Fibroblast of villous mesenchyme (primary cell): ENCODE measurements around the gene ENOSF1. TPM values are rescaled to one million over a fixed set of nuclear protein-coding genes. Genes with fewer than 3 reads are reported as not detected.
"Not testable (repeated sequence)": the region's sequence is repeated elsewhere in the genome, so short reads cannot be mapped to it uniquely, and the experiment has no call there.

Experiments used
- DNase-seq: peaks from one replicate; pipeline ENCODE4 v3.0.0-alpha.2; 2010; ENCODE audit warnings: low read depth
- H3K4me3 ChIP-seq: 2 replicates; pipeline ENCODE4 v1.5.1; 2011; ENCODE audit warnings: low read depth, mild to moderate bottlenecking, low read length
- total RNA-seq: library from RNA; depleted of rRNA; stranded (reverse); fragments of >200 nt; gene quantifications from 2 replicates; pipeline ENCODE4 v1.2.3, GENCODE V29; 2012
- TF ChIP-seq, protein P1 (sequence below): IDR thresholded peaks from 2 replicates; pipeline ENCODE4 v1.5.1; 2012; ENCODE audit warnings: low read depth, mild to moderate bottlenecking, low read length; ENCODE audit not compliant: insufficient read depth

Gene ENOSF1
- total RNA-seq, 1 donor, result 31.1 TPM

DNA sequence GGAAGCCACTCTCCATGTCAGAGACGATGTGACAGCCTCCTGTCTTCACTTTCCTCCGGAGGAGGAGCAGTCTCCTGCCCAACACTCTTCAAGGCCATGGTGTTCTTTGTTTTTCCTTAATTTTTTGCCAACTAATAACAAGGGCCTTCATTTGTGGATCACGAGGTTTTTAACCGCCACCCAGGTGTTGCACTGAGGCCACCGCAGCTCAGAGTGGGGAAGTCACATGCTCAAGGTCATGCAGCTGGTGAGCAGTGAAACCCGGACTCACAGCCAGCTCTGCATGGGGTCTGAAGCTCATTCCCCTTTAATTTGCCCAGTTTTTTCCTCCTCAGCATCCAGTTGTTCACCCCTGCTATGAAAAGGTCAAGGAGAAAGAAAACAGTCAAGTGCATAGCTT lies 19.6 kb downstream of the ENOSF1 start:
- no peak overlapping the region for H3K4me3 ChIP-seq
- TF ChIP-seq, protein P1, sequence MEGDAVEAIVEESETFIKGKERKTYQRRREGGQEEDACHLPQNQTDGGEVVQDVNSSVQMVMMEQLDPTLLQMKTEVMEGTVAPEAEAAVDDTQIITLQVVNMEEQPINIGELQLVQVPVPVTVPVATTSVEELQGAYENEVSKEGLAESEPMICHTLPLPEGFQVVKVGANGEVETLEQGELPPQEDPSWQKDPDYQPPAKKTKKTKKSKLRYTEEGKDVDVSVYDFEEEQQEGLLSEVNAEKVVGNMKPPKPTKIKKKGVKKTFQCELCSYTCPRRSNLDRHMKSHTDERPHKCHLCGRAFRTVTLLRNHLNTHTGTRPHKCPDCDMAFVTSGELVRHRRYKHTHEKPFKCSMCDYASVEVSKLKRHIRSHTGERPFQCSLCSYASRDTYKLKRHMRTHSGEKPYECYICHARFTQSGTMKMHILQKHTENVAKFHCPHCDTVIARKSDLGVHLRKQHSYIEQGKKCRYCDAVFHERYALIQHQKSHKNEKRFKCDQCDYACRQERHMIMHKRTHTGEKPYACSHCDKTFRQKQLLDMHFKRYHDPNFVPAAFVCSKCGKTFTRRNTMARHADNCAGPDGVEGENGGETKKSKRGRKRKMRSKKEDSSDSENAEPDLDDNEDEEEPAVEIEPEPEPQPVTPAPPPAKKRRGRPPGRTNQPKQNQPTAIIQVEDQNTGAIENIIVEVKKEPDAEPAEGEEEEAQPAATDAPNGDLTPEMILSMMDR, result no peak
- DNase-seq, result no peak

DNA sequence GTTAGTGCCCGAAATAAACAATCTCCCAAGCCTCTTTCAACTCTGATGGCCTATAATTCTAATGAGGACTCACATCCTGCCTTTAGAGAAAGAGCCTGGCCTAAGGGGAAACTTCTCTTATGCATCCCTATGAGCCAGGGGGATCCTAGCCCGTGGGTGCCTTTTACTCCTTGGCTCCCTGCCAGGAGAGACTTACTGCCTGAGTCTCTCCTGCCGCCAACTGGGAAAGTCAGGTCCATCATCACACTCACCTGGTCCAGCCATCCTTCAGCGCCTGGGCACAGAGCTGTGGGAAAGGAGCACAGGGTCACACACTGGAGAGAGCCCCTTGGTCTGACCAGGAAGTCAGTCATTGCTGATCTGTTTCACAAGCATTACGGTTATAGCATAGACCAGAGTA lies 24.1 kb downstream of the ENOSF1 start:
- TF ChIP-seq, protein P1, result no peak
- DNase-seq, result no peak
- H3K4me3 ChIP-seq, result no peak overlapping the region

DNA sequence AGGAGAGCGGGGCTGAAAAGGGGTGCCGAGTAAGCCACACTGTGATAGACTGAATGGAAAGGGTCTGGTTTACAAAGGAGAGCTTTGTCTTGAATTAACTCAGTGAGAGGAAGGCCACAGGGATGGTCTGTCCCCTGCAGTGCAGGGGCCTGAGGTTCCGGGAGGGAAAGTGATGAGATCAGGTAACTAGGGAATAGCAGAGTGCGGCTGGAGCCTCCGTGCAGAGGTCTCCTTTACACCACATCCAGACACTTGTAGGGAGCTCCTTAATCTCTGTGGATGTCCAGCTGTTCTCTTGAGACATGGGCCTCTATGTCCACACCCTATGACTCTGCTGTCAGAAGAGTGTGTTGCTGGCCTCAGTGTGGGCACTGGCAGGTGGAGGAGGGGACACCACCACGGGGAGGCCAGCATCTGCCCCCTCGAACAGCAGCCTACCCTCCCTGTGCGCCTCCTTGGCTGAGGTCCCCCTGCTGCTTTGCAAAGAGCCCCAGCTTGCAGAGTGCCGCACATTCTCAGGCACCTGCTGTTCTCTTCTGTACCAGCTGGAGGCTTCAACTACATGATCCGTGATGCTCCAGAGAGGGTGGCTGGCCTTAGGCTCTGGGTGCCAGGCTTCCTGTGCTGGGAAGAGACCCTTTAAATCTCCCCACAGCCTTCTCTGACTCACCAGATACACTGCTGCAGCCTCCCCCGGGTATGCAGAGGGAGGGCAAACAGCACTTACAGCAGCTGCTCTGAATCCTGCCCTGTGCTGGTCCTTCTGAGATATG lies 25.9 kb downstream of the ENOSF1 start:
- H3K4me3 ChIP-seq, result no peak overlapping the region
- no peak for DNase-seq
- TF ChIP-seq, protein P1, result no peak

DNA sequence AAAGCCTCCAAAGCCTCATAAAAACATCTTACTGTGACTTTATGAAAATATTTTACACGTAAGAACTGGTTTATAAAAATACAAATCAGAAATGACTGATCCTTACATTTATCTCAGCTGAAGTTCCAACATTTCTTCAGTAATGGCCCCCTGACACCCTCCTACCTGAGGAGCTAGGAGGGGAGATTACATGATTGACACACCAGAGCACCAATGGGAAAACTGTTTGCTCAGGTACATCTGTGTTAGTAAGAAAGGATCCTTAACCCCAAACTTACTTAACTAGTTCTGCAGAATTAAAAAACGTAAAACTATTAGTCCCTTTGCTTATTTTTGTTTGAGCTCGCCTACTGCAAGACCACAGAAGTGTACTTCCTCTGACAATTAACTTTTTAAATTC lies 27.0 kb downstream of the ENOSF1 start:
- no peak overlapping the region for H3K4me3 ChIP-seq
- TF ChIP-seq, protein P1, result no peak
- no peak for DNase-seq

DNA sequence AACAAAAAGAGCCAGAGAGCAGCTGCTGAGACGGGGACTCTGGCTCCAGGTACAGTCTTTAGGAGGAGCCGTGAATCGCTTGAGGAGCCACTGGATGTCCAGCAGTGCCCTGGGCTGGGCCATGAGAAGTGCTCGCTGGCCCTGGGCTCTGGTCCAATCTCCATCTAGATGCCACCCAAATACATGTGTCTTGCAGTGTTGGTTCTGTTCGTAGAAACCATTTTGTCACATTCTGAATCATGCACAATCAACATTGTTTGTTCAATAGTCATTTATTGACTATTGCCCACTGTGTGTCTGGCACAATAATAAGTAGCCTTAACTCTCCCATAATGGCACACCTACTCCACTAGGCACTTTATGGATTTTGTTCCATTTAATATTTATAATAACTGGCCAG lies 28.9 kb downstream of the ENOSF1 start:
- no peak overlapping the region for H3K4me3 ChIP-seq
- TF ChIP-seq, protein P1, result no peak
- no peak for DNase-seq

DNA sequence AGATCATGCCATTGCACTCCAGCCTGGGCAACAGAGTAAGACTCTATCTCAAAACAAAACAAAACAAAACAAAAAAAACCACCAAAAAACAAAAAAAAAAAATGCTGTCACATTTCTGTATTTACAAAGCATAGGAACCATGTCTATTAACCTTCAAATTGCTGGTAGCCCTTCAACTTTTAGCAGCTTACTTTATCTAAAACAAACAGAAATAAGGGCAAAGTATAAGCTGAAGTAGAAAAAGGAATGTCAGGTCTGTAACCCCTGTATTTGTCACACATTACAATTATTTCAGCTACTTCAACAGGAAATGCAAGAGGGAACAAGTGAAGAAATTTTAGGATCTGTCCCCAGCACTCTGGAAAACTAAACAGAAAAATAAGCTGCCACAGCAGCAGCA lies 29.6 kb downstream of the ENOSF1 start:
- TF ChIP-seq, protein P1, result no peak
- DNase-seq, result no peak

DNA sequence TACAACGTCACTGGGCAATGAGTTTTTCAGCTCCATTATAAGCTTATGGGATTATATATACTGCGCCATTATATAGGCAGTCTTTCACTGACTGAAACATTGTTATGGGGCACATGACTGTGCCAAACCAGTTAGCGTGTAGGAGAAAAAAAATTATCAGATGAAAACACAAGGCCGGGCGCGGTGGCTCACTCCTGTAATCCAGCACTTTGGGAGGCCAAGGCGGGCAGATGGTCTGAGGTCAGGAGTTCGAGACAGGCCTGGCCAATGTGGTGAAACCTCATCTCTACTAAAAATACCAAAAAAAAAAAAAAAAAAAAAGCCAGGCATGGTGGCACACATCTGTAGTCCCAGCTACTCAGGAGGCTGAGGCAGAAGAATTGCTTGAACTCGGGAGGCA lies 30.0 kb downstream of the ENOSF1 start:
- H3K4me3 ChIP-seq, DNase-seq: not testable (repeated sequence)

More for the DNA sequence above, 29.6 kb downstream of the ENOSF1 start:
- H3K4me3 ChIP-seq, result no peak overlapping the region
